Body of pancreas (tissue), 4 donors: ENCODE results near the gene RBMS1. TPM values are rescaled to one million over a fixed set of nuclear protein-coding genes. Genes with fewer than 3 reads are reported as not detected.

Experiments used
- ATAC-seq: fragments of 150-250 bp; one replicate; pipeline ENCODE4 v1.9.1; 2016
- DNase-seq, 4 donors: peaks; one replicate each; pipeline ENCODE4 v3.0.0-alpha.2; 2019
- H3K27ac ChIP-seq, 4 donors: fragments of 200-600 bp; sonication (generic); 1 replicate in 3 of 4; 2 replicates in 1 of 4; pipeline versions ENCODE4 v1.5.1 to v1.6.1; 2016 to 2019; ENCODE audit warnings: mild to moderate bottlenecking in 1 of 4, mixed read lengths in 1 of 4, moderate library complexity in 1 of 4
- H3K27me3 ChIP-seq, 2 donors: fragments of 200-600 bp; sonication (generic); one replicate each; pipeline ENCODE4 v1.6.0; 2016; ENCODE audit warnings: mild to moderate bottlenecking in 1 of 2
- H3K36me3 ChIP-seq, 2 donors: fragments of 200-600 bp; sonication (generic); replicated peaks in 1 of 2; 2 replicates each; pipeline ENCODE4 v1.5.1; 2016; ENCODE audit warnings: low read depth in 2 of 2; ENCODE audit not compliant: insufficient read depth in 1 of 2
- H3K4me1 ChIP-seq: fragments of 200-600 bp; sonication (generic); one replicate; pipeline ENCODE4 v1.6.0; 2016
- H3K4me3 ChIP-seq, 2 donors: fragments of 200-600 bp; sonication (generic); 1 replicate in 1 of 2; 2 replicates in 1 of 2; pipeline ENCODE4 v1.5.1; 2016 to 2019
- H3K9me3 ChIP-seq, 3 donors: fragments of 200-600 bp; sonication (generic); 1 replicate in 2 of 3; 2 replicates in 1 of 3; pipeline ENCODE4 v1.5.1; 2016
- POLR2A ChIP-seq, 3 donors: fragments of 450-650 bp; IDR thresholded peaks; one replicate each; pipeline ENCODE4 v1.6.1; 2016; ENCODE audit warnings: antibody characterized with exemption in 3 of 3, mild to moderate bottlenecking in 2 of 3
- WGBS, 2 donors: methylation state at CpG; one replicate each; pipeline ENCODE4 v1.1.5; 2017; 5-methylcytosine and 5-hydroxymethylcytosine counted together
- intact Hi-C: fragments of 100-400 bp; cut with DNase I; formaldehyde crosslinking; loops from one replicate; pipeline ENCODE4 v1.15.1; 2023
- total RNA-seq, 2 donors: library from RNA; depleted of rRNA; stranded (reverse); fragments of >200 nt; gene quantifications; one replicate each; pipeline ENCODE4 v1.1.0, GENCODE V29; 2016
- TF ChIP-seq, protein P1 (sequence below), 7 experiments: fragments of 450-650 bp in 4 of 7; fragments of 200-600 bp in 3 of 7; sonication (generic) in 3 of 7; IDR thresholded peaks; one replicate each; pipeline ENCODE4 v1.5.1; 2016 to 2019; ENCODE audit warnings: antibody characterized with exemption in 7 of 7

The RBMS1 gene
- total RNA-seq, 2 donors from 2014 or later, result 21.3 to 23.7 TPM

DNA sequence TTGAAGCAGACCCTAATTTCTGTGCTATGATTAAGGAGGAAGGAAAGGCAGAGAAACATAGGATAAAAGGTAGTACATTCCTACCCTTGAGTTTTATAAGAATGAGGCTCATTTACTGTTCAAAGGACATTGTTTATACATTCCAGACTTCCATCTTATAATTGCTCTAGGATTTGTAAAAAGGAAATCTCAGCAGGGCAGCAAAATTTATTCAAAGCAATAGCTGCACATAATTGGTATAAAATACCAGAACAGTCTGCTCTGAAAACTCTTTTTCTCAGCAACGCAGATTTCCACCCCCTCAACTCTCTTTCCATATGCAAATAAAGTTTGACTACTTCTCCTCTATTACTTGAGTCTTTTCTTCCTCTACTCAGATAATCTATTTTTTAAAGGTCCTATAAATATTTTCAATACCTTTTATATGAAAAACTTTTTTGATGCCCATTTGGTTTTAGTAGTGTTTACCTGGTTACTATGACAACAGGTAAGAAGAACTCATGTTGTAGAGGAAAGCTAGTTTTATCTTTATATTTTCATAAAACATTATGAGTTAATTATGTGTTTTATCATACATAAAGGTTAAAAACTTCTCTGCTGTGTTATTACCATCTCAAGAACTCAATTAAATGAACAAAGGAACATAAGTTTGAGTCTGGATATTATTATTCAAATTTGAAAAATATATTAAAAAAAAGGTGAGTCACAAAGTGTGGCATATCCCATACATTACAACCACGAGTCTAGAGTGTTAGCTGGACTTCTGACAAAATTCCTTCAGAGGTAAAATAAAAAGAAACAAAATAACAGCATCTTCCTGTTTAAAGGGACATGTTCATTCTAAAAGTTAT is 19.9 kb downstream of the RBMS1 start:
- H3K9me3 ChIP-seq, result no peaks in the 10 kb centered on the region
- H3K27ac ChIP-seq, result no peak overlapping the region
- no peaks in the 10 kb centered on the region for H3K36me3 ChIP-seq
- no peak overlapping the region for H3K4me3 ChIP-seq
- intact Hi-C loops, result no loop called here
- 63 to 67% methylated on average over 2 of the region's 2 CpGs for WGBS, 2 donors
- H3K27me3 ChIP-seq, result no peaks in the 10 kb centered on the region
- ATAC-seq (no peak), DNase-seq (no peak)
- TF ChIP-seq POLR2A (IDR thresholded peaks at IDR 0.05), result no peak
- TF ChIP-seq, protein P1, sequence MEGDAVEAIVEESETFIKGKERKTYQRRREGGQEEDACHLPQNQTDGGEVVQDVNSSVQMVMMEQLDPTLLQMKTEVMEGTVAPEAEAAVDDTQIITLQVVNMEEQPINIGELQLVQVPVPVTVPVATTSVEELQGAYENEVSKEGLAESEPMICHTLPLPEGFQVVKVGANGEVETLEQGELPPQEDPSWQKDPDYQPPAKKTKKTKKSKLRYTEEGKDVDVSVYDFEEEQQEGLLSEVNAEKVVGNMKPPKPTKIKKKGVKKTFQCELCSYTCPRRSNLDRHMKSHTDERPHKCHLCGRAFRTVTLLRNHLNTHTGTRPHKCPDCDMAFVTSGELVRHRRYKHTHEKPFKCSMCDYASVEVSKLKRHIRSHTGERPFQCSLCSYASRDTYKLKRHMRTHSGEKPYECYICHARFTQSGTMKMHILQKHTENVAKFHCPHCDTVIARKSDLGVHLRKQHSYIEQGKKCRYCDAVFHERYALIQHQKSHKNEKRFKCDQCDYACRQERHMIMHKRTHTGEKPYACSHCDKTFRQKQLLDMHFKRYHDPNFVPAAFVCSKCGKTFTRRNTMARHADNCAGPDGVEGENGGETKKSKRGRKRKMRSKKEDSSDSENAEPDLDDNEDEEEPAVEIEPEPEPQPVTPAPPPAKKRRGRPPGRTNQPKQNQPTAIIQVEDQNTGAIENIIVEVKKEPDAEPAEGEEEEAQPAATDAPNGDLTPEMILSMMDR (IDR thresholded peaks at IDR 0.05), result no peak
- no peaks in the 10 kb centered on the region for H3K4me1 ChIP-seq

DNA sequence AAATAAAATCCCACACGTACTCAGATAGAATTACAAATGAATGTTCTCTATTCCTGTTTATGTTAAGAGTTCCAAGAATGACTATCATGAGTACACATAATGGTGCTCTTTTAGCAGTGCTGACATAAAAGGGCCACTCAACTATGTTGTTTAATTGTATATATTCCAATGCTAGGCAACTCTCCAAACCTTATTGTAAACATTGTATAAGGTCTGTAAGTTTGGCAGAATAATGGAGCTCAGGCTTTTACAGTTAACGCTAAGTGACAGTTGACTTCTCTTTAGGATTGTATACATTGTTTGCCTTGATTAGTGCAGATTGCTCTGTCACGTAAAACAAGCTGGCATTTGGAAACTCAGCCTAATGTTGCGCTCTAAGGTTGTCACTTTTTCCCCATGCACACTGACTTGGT is 20.8 kb downstream of the RBMS1 start:
- Histone ChIP-seq H3K36me3 (no peaks in the 10 kb centered on the region), H3K4me1 (no peaks in the 10 kb centered on the region), H3K4me3 (no peak overlapping the region), H3K27ac (no peak overlapping the region), H3K27me3 (no peaks in the 10 kb centered on the region), H3K9me3 (no peaks in the 10 kb centered on the region)
- DNase-seq, result no peak
- TF ChIP-seq, protein P1 (IDR thresholded peaks at IDR 0.05), result no peak
- no peak for TF ChIP-seq POLR2A (IDR thresholded peaks at IDR 0.05)
- 74 to 90% methylated on average over 4 of the region's 4 CpGs for WGBS, 2 donors
- no peak for ATAC-seq
- intact Hi-C loops, result no loop called here

DNA sequence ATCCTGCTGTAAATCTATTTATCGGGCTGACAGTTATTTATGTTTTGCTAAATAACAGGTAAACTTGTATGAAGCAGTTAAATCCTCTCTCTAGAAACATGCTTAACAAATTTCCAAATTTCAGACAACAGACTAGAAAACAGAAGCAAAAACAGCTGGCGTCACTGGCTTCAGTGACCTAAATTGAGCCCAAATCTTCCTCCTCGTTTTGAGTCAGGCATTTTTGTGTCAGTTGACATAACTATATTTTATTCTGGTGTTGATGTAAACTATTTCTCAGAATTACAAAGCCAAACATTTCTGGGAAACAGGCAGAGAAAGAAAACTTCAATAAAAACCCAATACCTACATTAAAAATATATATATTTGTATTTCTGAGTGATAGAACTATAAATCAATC is 21.7 kb downstream of the RBMS1 start:
- 86 to 87% methylated on average over 3 of the region's 3 CpGs for WGBS, 2 donors
- DNase-seq (no peak), ATAC-seq (no peak)
- no peaks in the 10 kb centered on the region for H3K4me1 ChIP-seq
- H3K27ac ChIP-seq, result no peak overlapping the region
- no peaks in the 10 kb centered on the region for H3K9me3 ChIP-seq
- intact Hi-C loops, result no loop called here
- TF ChIP-seq POLR2A (IDR thresholded peaks at IDR 0.05), result no peak
- TF ChIP-seq, protein P1 (IDR thresholded peaks at IDR 0.05), result no peak
- no peak overlapping the region for H3K4me3 ChIP-seq
- H3K36me3 ChIP-seq, result no peaks in the 10 kb centered on the region
- no peaks in the 10 kb centered on the region for H3K27me3 ChIP-seq

DNA sequence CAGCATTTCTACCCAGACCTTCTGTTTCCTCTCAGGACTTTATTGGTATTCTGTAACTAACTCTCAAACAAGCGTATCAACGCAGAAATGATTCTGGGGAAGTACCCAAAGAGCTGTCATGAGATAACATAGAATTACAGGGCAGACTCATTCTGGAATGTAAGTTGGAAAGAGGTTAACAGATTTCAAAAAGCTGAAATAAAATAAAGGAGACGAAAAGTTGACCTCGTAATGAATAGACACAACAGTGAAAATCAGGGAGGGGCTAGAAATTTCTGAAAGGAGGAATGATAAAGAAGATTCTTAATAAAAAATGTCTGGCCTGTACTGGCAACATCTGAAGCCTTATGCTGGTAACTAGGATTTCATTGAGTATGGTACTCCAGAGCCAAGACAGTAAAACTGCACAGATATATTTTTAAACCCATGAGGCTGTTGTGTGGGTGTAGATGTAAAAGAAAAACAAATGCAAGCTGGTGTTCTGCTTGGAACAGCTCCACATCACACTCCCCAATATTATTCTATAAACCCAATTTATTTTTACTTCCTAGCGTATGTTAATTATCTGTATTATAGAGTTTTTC is 23.9 kb downstream of the RBMS1 start:
- ATAC-seq (no peak), DNase-seq (no peak)
- TF ChIP-seq POLR2A (IDR thresholded peaks at IDR 0.05), result no peak
- TF ChIP-seq, protein P1 (IDR thresholded peaks at IDR 0.05), result no peak
- no peaks in the 10 kb centered on the region for H3K27me3 ChIP-seq
- no peak overlapping the region for H3K4me3 ChIP-seq
- no peak overlapping the region for H3K27ac ChIP-seq
- intact Hi-C loops, result no loop called here
- WGBS, 2 donors, result 66 to 88% methylated on average over 5 of the region's 5 CpGs
- H3K36me3 ChIP-seq, result no peaks in the 10 kb centered on the region
- no peaks in the 10 kb centered on the region for H3K9me3 ChIP-seq
- H3K4me1 ChIP-seq, result no peaks in the 10 kb centered on the region
